Measurements from ENCODE around the gene NKAPL. TPM values are rescaled to one million over a fixed set of nuclear protein-coding genes. Genes with fewer than 3 reads are reported as not detected.

NKAPL gene
- total and polyA plus RNA-seq, 2 of the 13 experiments (the other 11 are each of a cell fraction or from before 2014, with no cell fraction given), result not detected

GRCh38 chr6:28281288-28282064 is 22.4 kb downstream of the NKAPL start, which contains the start of gene PGBD1 (continued):
- TF ChIP-seq ZNF7 (CRISPR knock-in tag; IDR thresholded peaks at IDR 0.05) (no peak), ZNF34 (CRISPR knock-in tag; IDR thresholded peaks at IDR 0.05; ENCODE audit: borderline replicate concordance) (no peak), NCOA5 (CRISPR knock-in tag; IDR thresholded peaks at IDR 0.05) (no peak), TIGD3 (CRISPR knock-in tag; IDR thresholded peaks at IDR 0.05; ENCODE audit: borderline replicate concordance) (peak; percentile 71; the same call in 1 of the 2 replicates), ZFP62 (CRISPR knock-in tag; IDR thresholded peaks at IDR 0.05) (no peak), ZNF629 (CRISPR knock-in tag; conservative IDR thresholded peaks at IDR 0.05) (no peak), ZNF776 (CRISPR knock-in tag; IDR thresholded peaks at IDR 0.05) (no peak), AHR (CRISPR knock-in tag; IDR thresholded peaks at IDR 0.05) (peak; percentile 68; the same call in 1 of the 2 replicates), POLR2AphosphoS2 (IDR thresholded peaks at IDR 0.05; ENCODE audit: low read depth, low read length) (no peak), ZNF136 (CRISPR knock-in tag; IDR thresholded peaks at IDR 0.05; ENCODE audit: low read depth) (no peak; the same call in 1 of the 2 replicates), ZNF296 (CRISPR knock-in tag; conservative IDR thresholded peaks at IDR 0.05) (no peak), ZNF83 (CRISPR knock-in tag; IDR thresholded peaks at IDR 0.05; ENCODE audit: borderline replicate concordance) (no peak; the same call in 1 of the 2 replicates), ARNT2 (CRISPR knock-in tag; IDR thresholded peaks at IDR 0.05; ENCODE audit: low read depth) (no peak), BRD4 (CRISPR knock-in tag; IDR thresholded peaks at IDR 0.05) (peak; percentile 40; the same call in 1 of the 2 replicates), SAFB2 (CRISPR knock-in tag; IDR thresholded peaks at IDR 0.05; ENCODE audit: borderline replicate concordance, low read depth) (no peak; the same call in 1 of the 2 replicates), STAT6 (CRISPR knock-in tag; IDR thresholded peaks at IDR 0.05; ENCODE audit: borderline replicate concordance) (peak; percentile 16; the same call in 1 of the 2 replicates), NFYB (CRISPR knock-in tag; IDR thresholded peaks at IDR 0.05) (no peak), ZSCAN30 (CRISPR knock-in tag; IDR thresholded peaks at IDR 0.05) (no peak), ZNF562 (CRISPR knock-in tag; IDR thresholded peaks at IDR 0.05; ENCODE audit: borderline replicate concordance) (no peak), ZNF850 (CRISPR knock-in tag; conservative IDR thresholded peaks at IDR 0.05) (no peak)
- TF ChIP-seq, protein P1, sequence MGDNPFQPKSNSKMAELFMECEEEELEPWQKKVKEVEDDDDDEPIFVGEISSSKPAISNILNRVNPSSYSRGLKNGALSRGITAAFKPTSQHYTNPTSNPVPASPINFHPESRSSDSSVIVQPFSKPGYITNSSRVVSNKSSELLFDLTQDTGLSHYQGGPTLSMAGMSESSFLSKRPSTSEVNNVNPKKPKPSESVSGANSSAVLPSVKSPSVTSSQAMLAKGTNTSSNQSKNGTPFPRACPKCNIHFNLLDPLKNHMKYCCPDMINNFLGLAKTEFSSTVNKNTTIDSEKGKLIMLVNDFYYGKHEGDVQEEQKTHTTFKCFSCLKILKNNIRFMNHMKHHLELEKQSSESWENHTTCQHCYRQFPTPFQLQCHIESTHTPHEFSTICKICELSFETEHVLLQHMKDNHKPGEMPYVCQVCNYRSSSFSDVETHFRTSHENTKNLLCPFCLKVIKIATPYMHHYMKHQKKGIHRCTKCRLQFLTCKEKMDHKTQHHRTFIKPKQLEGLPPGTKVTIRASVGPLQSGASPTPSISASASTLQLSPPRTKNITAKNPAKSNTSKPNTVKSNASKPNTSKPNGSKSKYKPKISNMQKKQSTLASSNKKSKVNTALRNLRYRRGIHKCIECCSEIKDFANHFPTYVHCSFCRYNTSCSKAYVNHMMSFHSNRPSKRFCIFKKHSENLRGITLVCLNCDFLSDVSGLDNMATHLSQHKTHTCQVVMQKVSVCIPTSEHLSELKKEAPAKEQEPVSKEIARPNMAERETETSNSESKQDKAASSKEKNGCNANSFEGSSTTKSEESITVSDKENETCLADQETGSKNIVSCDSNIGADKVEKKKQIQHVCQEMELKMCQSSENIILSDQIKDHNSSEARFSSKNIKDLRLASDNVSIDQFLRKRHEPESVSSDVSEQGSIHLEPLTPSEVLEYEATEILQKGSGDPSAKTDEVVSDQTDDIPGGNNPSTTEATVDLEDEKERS (CRISPR knock-in tag; IDR thresholded peaks at IDR 0.05), result 0 out of 2 replicates have a peak, but pooled peaks have one; percentile 59
- TF ChIP-seq, protein P2, sequence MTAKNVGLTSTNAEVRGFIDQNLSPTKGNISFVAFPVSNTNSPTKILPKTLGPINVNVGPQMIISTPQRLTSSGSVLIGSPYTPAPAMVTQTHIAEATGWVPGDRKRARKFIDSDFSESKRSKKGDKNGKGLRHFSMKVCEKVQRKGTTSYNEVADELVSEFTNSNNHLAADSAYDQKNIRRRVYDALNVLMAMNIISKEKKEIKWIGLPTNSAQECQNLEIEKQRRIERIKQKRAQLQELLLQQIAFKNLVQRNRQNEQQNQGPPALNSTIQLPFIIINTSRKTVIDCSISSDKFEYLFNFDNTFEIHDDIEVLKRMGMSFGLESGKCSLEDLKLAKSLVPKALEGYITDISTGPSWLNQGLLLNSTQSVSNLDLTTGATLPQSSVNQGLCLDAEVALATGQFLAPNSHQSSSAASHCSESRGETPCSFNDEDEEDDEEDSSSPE (CRISPR knock-in tag; IDR thresholded peaks at IDR 0.05), result peak; percentile 73

Measured in HepG2 (cell line).